ENCODE results near the gene EEIG1.
A peak's percentile ranks its signal among the peaks of the same experiment; 100 is the strongest.

Gene EEIG1

GRCh38 chr9:127960410-127961154 is 20.2 kb downstream of the EEIG1 start:
- Histone ChIP-seq H3K36me3 (ENCODE audit: control insufficient read depth, insufficient read depth, low read length) (peaks cover 18% of the 10 kb centered on the region), H3K27me3 (replicated peaks; ENCODE audit: control insufficient read depth, insufficient read depth, low read length, poor library complexity, severe bottlenecking) (no peaks in the 10 kb centered on the region), H3K27ac (ENCODE audit: insufficient read depth, low read length, poor library complexity, severe bottlenecking) (peak overlapping the region; percentile 58), H3K4me1 (ENCODE audit: control insufficient read depth, insufficient read depth, low read length, poor library complexity, severe bottlenecking) (peaks cover 85% of the 10 kb centered on the region), H3K9me3 (ENCODE audit: control insufficient read depth, low read length) (no peaks in the 10 kb centered on the region), H3K4me3 (ENCODE audit: insufficient read depth, low read depth, low read length, poor library complexity, severe bottlenecking) (no peak overlapping the region)
- no peak for DNase-seq

- Histone ChIP-seq H3K4me1 (ENCODE audit: control insufficient read depth, insufficient read depth, low read length, poor library complexity, severe bottlenecking) (peaks cover 85% of the 10 kb centered on the region), H3K9me3 (ENCODE audit: control insufficient read depth, low read length) (no peaks in the 10 kb centered on the region), H3K36me3 (ENCODE audit: control insufficient read depth, insufficient read depth, low read length) (peaks cover 18% of the 10 kb centered on the region), H3K27me3 (replicated peaks; ENCODE audit: control insufficient read depth, insufficient read depth, low read length, poor library complexity, severe bottlenecking) (no peaks in the 10 kb centered on the region), H3K27ac (ENCODE audit: insufficient read depth, low read length, poor library complexity, severe bottlenecking) (peak overlapping the region; percentile 58), H3K4me3 (ENCODE audit: insufficient read depth, low read depth, low read length, poor library complexity, severe bottlenecking) (no peak overlapping the region)
- no peak for DNase-seq
These were observed 20.9 kb downstream of the EEIG1 start for GRCh38 chr9:127959841-127960409.

- H3K4me3 ChIP-seq (ENCODE audit: insufficient read depth, low read depth, low read length, poor library complexity, severe bottlenecking), result no peak overlapping the region
- peak overlapping the region; percentile 58 for H3K27ac ChIP-seq (ENCODE audit: insufficient read depth, low read length, poor library complexity, severe bottlenecking)
- no peak for DNase-seq
- no peaks in the 10 kb centered on the region for H3K9me3 ChIP-seq (ENCODE audit: control insufficient read depth, low read length)
- H3K4me1 ChIP-seq (ENCODE audit: control insufficient read depth, insufficient read depth, low read length, poor library complexity, severe bottlenecking), result peaks cover 88% of the 10 kb centered on the region
- peaks cover 16% of the 10 kb centered on the region for H3K36me3 ChIP-seq (ENCODE audit: control insufficient read depth, insufficient read depth, low read length)
- H3K27me3 ChIP-seq (replicated peaks; ENCODE audit: control insufficient read depth, insufficient read depth, low read length, poor library complexity, severe bottlenecking), result no peaks in the 10 kb centered on the region
These were observed 21.4 kb downstream of the EEIG1 start for GRCh38 chr9:127959398-127959797.

- peaks cover 87% of the 10 kb centered on the region for H3K4me1 ChIP-seq (ENCODE audit: control insufficient read depth, insufficient read depth, low read length, poor library complexity, severe bottlenecking)
- peaks cover 13% of the 10 kb centered on the region for H3K36me3 ChIP-seq (ENCODE audit: control insufficient read depth, insufficient read depth, low read length)
- H3K27me3 ChIP-seq (replicated peaks; ENCODE audit: control insufficient read depth, insufficient read depth, low read length, poor library complexity, severe bottlenecking), result no peaks in the 10 kb centered on the region
- peak overlapping the region; percentile 1 for H3K27ac ChIP-seq (ENCODE audit: insufficient read depth, low read length, poor library complexity, severe bottlenecking)
- H3K9me3 ChIP-seq (ENCODE audit: control insufficient read depth, low read length), result no peaks in the 10 kb centered on the region
- DNase-seq, result no peak
- no peak overlapping the region for H3K4me3 ChIP-seq (ENCODE audit: insufficient read depth, low read depth, low read length, poor library complexity, severe bottlenecking)
These were observed 22.1 kb downstream of the EEIG1 start for GRCh38 chr9:127958728-127959127.

DNA sequence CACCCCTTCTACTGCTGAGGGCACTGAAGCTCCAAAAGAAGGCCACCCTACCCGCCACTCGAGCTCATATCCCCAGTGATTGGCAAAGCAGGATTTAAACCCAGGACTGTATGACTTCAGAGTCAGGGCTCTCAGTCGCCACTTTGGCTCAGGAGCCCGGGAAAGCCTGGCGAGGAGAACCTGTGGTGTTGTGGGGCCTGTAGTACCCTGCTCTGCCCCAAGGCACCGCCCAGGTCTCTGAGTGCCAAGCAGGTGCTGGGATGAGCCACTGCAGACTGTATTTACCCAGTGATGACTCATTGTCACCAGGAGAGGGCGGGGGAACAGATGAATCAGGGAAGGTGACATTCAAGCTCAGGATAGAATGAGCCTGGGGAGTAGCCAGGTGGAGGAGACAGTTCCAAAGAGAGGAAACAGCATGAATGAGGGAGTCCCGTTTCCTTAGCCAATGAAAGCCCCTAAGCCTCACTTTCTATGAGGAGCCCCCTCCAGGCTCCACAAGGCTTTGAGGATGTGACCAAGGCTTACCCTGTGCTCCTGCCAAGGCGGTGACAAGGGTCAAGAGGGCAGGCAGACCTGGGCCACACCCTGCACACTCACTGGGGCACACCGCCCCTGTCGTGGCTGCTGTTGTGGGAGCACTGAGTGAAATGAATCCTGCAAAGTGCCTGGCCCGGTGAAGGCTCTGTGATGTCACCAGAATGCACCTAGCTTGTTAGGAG is 25.3 kb downstream of the EEIG1 start:
- Histone ChIP-seq H3K4me1 (ENCODE audit: control insufficient read depth, insufficient read depth, low read length, poor library complexity, severe bottlenecking) (peaks cover 73% of the 10 kb centered on the region), H3K27ac (ENCODE audit: insufficient read depth, low read length, poor library complexity, severe bottlenecking) (peak overlapping the region; percentile 65), H3K9me3 (ENCODE audit: control insufficient read depth, low read length) (no peaks in the 10 kb centered on the region), H3K36me3 (ENCODE audit: control insufficient read depth, insufficient read depth, low read length) (peaks cover 13% of the 10 kb centered on the region), H3K4me3 (ENCODE audit: insufficient read depth, low read depth, low read length, poor library complexity, severe bottlenecking) (peak overlapping the region; percentile 11), H3K27me3 (replicated peaks; ENCODE audit: control insufficient read depth, insufficient read depth, low read length, poor library complexity, severe bottlenecking) (no peaks in the 10 kb centered on the region)
- peak; percentile 70 to 76 (median 72) for DNase-seq

- DNase-seq, result no peak
- Histone ChIP-seq H3K4me1 (ENCODE audit: control insufficient read depth, insufficient read depth, low read length, poor library complexity, severe bottlenecking) (peaks cover 67% of the 10 kb centered on the region), H3K4me3 (ENCODE audit: insufficient read depth, low read depth, low read length, poor library complexity, severe bottlenecking) (peak overlapping the region; percentile 11)
These were observed 25.9 kb downstream of the EEIG1 start for GRCh38 chr9:127954831-127955293.

GRCh38 chr9:127953768-127954505 is 26.9 kb downstream of the EEIG1 start:
- H3K27ac ChIP-seq (ENCODE audit: insufficient read depth, low read length, poor library complexity, severe bottlenecking), result peak overlapping the region; percentile 65
- DNase-seq, result no peak
- no peaks in the 10 kb centered on the region for H3K9me3 ChIP-seq (ENCODE audit: control insufficient read depth, low read length)
- peaks cover 23% of the 10 kb centered on the region for H3K36me3 ChIP-seq (ENCODE audit: control insufficient read depth, insufficient read depth, low read length)
- peaks cover 66% of the 10 kb centered on the region for H3K4me1 ChIP-seq (ENCODE audit: control insufficient read depth, insufficient read depth, low read length, poor library complexity, severe bottlenecking)
- no peak overlapping the region for H3K4me3 ChIP-seq (ENCODE audit: insufficient read depth, low read depth, low read length, poor library complexity, severe bottlenecking)
- no peaks in the 10 kb centered on the region for H3K27me3 ChIP-seq (replicated peaks; ENCODE audit: control insufficient read depth, insufficient read depth, low read length, poor library complexity, severe bottlenecking)

More at GRCh38 chr9:127954831-127955293, 25.9 kb downstream of the EEIG1 start:
- Histone ChIP-seq H3K9me3 (ENCODE audit: control insufficient read depth, low read length) (no peaks in the 10 kb centered on the region), H3K27me3 (replicated peaks; ENCODE audit: control insufficient read depth, insufficient read depth, low read length, poor library complexity, severe bottlenecking) (no peaks in the 10 kb centered on the region), H3K27ac (ENCODE audit: insufficient read depth, low read length, poor library complexity, severe bottlenecking) (peak overlapping the region; percentile 65), H3K36me3 (ENCODE audit: control insufficient read depth, insufficient read depth, low read length) (peaks cover 19% of the 10 kb centered on the region)

DNA sequence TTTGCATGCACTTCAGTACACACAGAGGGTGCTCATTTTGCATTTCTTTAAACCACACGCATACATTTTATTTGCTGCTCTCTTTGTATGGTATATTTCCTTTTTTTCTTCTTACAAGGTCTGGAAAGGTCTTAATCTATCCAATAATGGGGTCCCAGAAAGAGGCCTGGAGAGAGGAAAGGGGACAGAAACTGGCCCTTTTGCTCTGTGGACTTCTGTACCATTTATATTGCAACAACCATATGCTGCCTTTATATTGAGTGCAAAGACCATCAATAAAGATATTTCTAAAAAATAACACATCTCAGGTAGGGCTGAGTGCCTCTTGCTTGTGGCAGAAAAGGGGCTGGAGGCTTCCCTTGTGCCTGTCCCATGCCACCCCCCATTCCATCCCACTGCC is 27.6 kb downstream of the EEIG1 start:
- Histone ChIP-seq H3K36me3 (ENCODE audit: control insufficient read depth, insufficient read depth, low read length) (peaks cover 31% of the 10 kb centered on the region), H3K4me1 (ENCODE audit: control insufficient read depth, insufficient read depth, low read length, poor library complexity, severe bottlenecking) (peaks cover 59% of the 10 kb centered on the region), H3K9me3 (ENCODE audit: control insufficient read depth, low read length) (no peaks in the 10 kb centered on the region), H3K27ac (ENCODE audit: insufficient read depth, low read length, poor library complexity, severe bottlenecking) (peak overlapping the region; percentile 65), H3K4me3 (ENCODE audit: insufficient read depth, low read depth, low read length, poor library complexity, severe bottlenecking) (no peak overlapping the region), H3K27me3 (replicated peaks; ENCODE audit: control insufficient read depth, insufficient read depth, low read length, poor library complexity, severe bottlenecking) (no peaks in the 10 kb centered on the region)
- no peak for DNase-seq

DNA sequence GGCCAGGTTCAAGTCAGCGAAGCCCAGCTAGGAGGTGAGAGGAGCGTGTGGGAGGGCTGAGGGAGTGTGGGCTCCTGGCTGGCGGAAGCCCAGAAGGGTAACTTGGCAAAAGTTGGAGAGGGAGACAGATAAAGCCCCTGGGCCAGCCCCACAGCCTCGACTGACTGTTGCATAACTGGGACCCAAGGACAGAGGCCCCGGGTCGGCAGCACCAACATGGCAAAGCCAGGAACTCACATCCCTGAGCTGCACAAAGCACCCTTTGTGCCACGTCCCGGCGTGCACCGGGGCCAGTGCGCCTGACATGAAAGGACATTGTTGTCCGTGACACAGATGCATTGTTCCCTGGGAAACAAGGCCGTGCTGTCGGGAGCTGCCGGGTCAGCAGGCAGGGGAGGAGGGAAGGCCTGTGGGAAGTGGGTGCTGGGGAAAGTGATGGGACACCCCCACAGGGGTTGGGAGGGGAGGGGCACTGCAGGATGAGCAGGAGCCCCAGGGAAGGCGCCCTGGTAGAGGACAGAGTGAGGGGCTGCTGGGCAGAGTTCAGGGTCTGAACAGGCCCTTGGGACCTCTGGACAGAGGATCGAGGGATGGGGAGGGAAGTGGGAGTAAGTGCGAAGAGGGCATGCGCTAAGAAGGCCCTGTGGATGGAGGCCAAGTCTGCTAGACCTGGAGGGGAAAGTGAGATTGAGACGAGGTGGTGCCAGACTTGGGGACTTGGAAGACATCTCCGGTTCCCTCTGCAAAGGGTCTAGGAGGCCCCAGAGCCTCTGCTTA is 30.1 kb downstream of the EEIG1 start:
- Histone ChIP-seq H3K4me3 (ENCODE audit: insufficient read depth, low read depth, low read length, poor library complexity, severe bottlenecking) (no peak overlapping the region), H3K9me3 (ENCODE audit: control insufficient read depth, low read length) (no peaks in the 10 kb centered on the region), H3K27ac (ENCODE audit: insufficient read depth, low read length, poor library complexity, severe bottlenecking) (peak overlapping the region; percentile 33), H3K4me1 (ENCODE audit: control insufficient read depth, insufficient read depth, low read length, poor library complexity, severe bottlenecking) (peaks cover 40% of the 10 kb centered on the region), H3K27me3 (replicated peaks; ENCODE audit: control insufficient read depth, insufficient read depth, low read length, poor library complexity, severe bottlenecking) (no peaks in the 10 kb centered on the region), H3K36me3 (ENCODE audit: control insufficient read depth, insufficient read depth, low read length) (peaks cover 53% of the 10 kb centered on the region)
- no peak for DNase-seq
